Measurements from ENCODE around the gene SLC22A13.
"Not testable (repeated sequence)": the region's sequence is repeated elsewhere in the genome, so short reads cannot be mapped to it uniquely, and the experiment has no call there.

The SLC22A13 gene

GRCh38 chr3:38264353-38264771 lies 1.2 kb upstream of the SLC22A13 start:
- no peak for DNase-seq (ENCODE audit: low spot score)

DNA sequence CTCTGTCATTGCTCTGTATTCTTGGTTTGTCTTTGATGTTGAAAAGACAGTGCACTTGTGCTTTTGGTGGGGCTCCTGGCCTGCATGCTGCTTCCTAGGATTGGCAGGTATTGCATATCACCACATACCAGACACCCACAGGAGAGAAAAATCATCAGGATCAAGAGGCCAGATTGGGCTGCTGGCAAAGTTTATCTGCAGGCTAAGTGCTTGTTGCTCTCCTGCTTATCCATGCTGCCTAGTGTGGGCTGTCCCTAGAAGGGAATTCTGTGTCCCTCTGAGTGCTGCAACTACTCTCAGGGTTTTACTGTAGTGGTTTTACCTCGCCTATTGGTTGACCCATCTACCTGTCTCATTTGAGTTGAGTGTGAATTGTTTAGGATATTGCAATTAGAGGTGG lies 833 bp upstream of the SLC22A13 start:
- DNase-seq (ENCODE audit: low spot score) = no peak

- no peak for DNase-seq (ENCODE audit: low spot score)
Observed at GRCh38 chr3:38266810-38267209, 1.2 kb downstream of the SLC22A13 start.

- no peak for DNase-seq (ENCODE audit: low spot score)
Observed at GRCh38 chr3:38267662-38268061, 2.0 kb downstream of the SLC22A13 start.

DNA sequence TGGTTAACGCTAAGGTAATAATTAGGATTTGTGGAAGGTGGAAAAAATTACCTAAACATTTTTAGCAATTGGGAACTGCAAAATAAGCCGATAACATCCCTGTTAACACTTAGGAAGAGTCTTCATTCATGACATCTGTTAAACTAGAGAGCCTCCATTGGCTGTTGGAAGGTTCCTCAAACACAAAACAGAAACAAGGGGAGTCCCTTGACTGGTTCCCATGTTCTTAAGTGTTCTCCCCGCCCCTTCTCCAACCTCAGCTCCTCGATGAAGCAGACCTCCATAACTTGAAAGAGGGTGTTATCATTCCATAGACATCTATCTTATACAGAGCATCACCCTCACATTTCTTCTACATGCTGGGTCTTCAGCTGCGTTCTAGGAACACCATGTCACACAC lies 2.5 kb downstream of the SLC22A13 start:
- DNase-seq (ENCODE audit: low spot score) = no peak

- DNase-seq (ENCODE audit: low spot score) = no peak
Observed at GRCh38 chr3:38268522-38268921, 2.9 kb downstream of the SLC22A13 start.

DNA sequence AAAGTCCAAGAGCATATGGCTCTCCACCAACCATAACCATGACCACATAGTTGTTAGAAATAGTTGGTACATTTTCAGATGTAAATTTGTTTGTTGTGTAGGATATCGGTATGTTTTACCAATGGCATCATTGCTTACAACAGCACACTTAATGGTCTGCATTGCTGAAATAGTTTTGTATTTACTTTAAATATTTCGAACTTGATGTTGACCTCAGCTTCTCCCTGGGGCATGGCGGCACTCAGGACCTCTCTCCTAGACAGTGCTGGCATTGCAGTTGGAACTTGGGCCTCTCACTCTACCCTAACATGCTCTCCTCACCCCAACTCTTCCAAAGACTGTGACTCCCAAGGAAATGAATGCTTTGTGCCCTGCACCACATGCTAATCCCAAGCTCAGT lies 5.0 kb downstream of the SLC22A13 start:
- no peak for DNase-seq (ENCODE audit: low spot score)

- DNase-seq (ENCODE audit: low spot score) = no peak
Observed at GRCh38 chr3:38271553-38271952, 5.9 kb downstream of the SLC22A13 start.

DNA sequence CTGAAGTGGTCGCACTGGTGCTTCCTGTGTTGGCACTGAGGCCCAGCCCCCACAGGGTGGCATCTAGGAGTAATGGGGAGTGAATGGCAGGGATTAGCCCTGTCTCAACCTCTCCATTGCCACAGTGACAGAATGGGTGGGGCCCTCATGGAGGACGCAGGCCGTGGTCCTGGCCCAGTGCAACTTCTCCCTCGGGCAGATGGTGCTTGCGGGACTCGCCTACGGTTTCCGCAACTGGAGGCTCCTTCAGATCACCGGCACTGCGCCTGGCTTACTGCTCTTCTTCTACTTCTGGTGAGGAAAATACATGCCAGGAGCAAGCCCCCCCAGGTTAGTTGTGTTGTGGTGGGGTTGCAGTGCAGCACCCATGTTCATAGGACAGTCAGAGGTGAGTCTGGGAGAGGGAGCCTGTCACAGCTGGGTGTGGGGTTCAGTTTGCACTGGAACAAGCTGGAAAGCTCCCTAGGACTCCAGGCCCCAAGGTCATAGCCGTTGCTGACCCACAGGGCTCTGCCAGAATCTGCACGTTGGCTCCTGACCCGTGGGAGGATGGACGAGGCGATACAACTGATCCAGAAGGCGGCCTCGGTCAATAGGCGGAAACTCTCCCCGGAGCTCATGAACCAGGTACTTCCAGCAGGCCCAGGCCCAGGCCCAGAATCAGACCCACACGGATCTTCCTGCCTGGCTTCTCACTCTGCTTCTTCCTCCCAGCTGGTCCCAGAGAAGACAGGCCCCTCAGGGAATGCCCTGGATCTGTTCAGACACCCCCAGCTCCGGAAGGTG lies 9.4 kb downstream of the SLC22A13 start:
- no peak for DNase-seq (ENCODE audit: low spot score)

- no peak for DNase-seq (ENCODE audit: low spot score)
Observed at GRCh38 chr3:38275658-38276057, 10.0 kb downstream of the SLC22A13 start.

- DNase-seq (ENCODE audit: low spot score) = no peak
Observed at GRCh38 chr3:38276081-38276916, 10.7 kb downstream of the SLC22A13 start.

- no peak for DNase-seq (ENCODE audit: low spot score)
Observed at GRCh38 chr3:38276917-38277630, 11.5 kb downstream of the SLC22A13 start.

DNA sequence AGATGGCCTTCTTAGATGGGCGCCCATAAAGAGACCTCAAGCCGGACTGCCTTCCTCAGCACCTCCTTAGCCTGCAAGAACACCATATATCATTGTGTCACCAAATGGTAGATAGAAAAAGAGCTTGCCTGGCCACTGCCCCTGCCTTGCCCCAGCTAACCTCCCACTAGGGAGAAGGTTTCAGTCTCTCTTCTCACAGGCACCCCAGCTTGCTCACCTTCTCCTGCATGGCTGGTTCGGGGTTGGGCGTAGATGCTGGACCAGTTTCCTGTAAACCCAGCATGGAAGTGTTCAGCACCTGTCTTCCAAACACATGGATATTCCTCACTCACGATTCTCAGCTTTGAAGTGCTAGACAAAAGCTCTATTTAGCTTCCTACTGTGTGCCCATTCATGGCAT lies 13.2 kb downstream of the SLC22A13 start:
- no peak for DNase-seq (ENCODE audit: low spot score)

DNA sequence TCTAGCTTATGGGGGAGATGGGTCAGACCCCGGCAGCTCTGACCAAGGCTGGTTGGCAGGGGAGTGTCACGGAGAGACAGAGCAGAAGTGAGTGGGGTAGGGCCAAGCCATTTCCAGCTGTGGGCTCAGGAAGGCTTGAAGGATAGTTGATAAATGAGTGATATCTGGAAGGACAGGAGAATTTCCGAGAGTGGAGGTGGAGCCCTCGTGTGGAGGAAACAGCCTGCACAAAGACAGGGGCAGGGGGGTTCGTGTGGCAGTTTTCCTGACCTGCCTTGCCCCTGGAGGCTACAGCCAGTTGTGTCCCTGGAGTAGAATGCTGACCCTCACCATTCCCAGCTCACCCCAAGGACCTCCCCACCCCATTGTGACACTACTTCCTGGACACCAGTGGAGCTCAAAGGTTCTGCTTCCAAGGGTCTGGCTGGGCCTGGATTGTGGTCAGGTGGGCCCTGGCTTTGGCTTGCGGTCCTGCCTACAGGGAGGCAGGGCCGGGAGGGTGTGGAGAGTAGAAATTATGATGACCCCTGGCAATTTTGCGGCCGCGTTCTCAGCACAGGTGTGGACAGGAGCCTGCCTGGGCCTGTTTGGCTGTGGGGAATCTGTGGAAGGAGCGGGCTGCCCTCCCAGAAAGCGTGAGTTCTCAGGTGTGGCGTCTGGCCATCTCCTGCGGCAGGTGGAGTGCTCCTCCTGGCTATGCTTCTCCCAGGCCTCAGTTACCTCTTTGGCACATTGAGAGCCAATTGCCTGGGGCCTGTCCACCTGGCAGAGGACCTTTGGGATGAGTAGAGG lies 16.5 kb downstream of the SLC22A13 start, which contains the start of gene SLC22A14:
SLC22A14 (plus strand) TSS at position 400 of the 792 bp plus-strand sequence. CDS start 23,733 bp downstream, outside the sequence.
- DNase-seq (ENCODE audit: low spot score) = peak; percentile 51

GRCh38 chr3:38283810-38284755 lies 18.5 kb downstream of the SLC22A13 start:
- DNase-seq (ENCODE audit: low spot score) = no peak

- DNase-seq (ENCODE audit: low spot score) = no peak
Observed at GRCh38 chr3:38284756-38285150, 19.1 kb downstream of the SLC22A13 start.

- not testable (repeated sequence) for DNase-seq (ENCODE audit: low spot score)
Observed at GRCh38 chr3:38289286-38290217, 23.9 kb downstream of the SLC22A13 start.

GRCh38 chr3:38297053-38297452 lies 31.4 kb downstream of the SLC22A13 start:
- not testable (repeated sequence) for DNase-seq (ENCODE audit: low spot score)

- no peak for DNase-seq (ENCODE audit: low spot score)
Observed at GRCh38 chr3:38297537-38297936, 31.9 kb downstream of the SLC22A13 start.

Data from HuH-7 (cell line).